ENCODE data around the gene ANO4. TPM values are rescaled to one million over a fixed set of nuclear protein-coding genes. Genes with fewer than 3 reads are reported as not detected.

The ANO4 gene
- total and polyA plus RNA-seq, 2 of the 8 experiments (the other 6 are each of a cell fraction or from before 2014, with no cell fraction given): 1.1 to 3.4 TPM

GRCh38 chr12:101168001-101168400 is 373.4 kb downstream of the ANO4 start:
- FAIRE-seq (no peak), DNase-seq (ENCODE audit: low read depth in 1 of 2, low spot score in 2 of 2) (no peak)
- Histone ChIP-seq H2AK5ac (ENCODE audit: low read depth, low read length) (no peak overlapping the region), H2BK12ac (ENCODE audit: low read depth, low read length) (no peak overlapping the region), H2AFZ (ENCODE audit: low read length) (no peak overlapping the region), H2BK5ac (ENCODE audit: low read depth, low read length) (no peak overlapping the region), H2BK120ac (replicated peaks; ENCODE audit: low read depth, low read length) (no peak overlapping the region), H3K14ac (ENCODE audit: insufficient read length) (no peak overlapping the region), H3K9ac (replicated peaks in 1 of 4; ENCODE audit: extremely low read depth in 1 of 4, low read depth in 3 of 4, low read length in 3 of 4) (no peak overlapping the region), H3K27me3 (replicated peaks in 1 of 4; ENCODE audit: control insufficient read depth in 3 of 4, extremely low read depth in 1 of 4, insufficient read depth in 3 of 4, low read length in 3 of 4) (no peaks in the 10 kb centered on the region), H4K5ac (ENCODE audit: insufficient read length, low read depth, low read length) (no peak overlapping the region), H3K4me2 (ENCODE audit: insufficient read depth in 1 of 2, low read depth in 2 of 2, low read length in 2 of 2) (no peak overlapping the region), H3K23ac (ENCODE audit: insufficient read length) (no peak overlapping the region), H2BK20ac (ENCODE audit: low read length) (no peak overlapping the region), H3K56ac (replicated peaks; ENCODE audit: insufficient read length, low read depth, low read length) (no peak overlapping the region), H2BK15ac (ENCODE audit: low read length) (no peak overlapping the region), H3K4me1 (replicated peaks in 1 of 4; ENCODE audit: control insufficient read depth in 3 of 4, insufficient read depth in 4 of 4, low read length in 3 of 4) (no peaks in the 10 kb centered on the region), H3K18ac (ENCODE audit: extremely low read depth, low read length) (no peak overlapping the region), H3K9me3 (ENCODE audit: insufficient read depth in 2 of 2, low read depth in 1 of 2, low read length in 1 of 2) (no peaks in the 10 kb centered on the region), H4K8ac (ENCODE audit: extremely low read depth, insufficient read depth, low read length) (no peak overlapping the region), H3K27ac (ENCODE audit: low read depth, low read length) (no peak overlapping the region), H3K79me2 (ENCODE audit: control insufficient read depth in 1 of 2, insufficient read depth in 2 of 2, low read length in 2 of 2) (no peaks in the 10 kb centered on the region), H3K4me3 (ENCODE audit: extremely low read depth in 1 of 4, insufficient read depth in 2 of 4, low read depth in 3 of 4, low read length in 4 of 4) (no peak overlapping the region), H4K20me1 (replicated peaks in 1 of 2; ENCODE audit: control insufficient read depth in 1 of 2, insufficient read depth in 2 of 2, low read length in 2 of 2) (no peaks in the 10 kb centered on the region), H3K23me2 (ENCODE audit: low read depth, low read length) (no peaks in the 10 kb centered on the region), H3K4ac (replicated peaks; ENCODE audit: insufficient read length, low read depth, low read length) (no peak overlapping the region), H3K79me1 (ENCODE audit: low read depth, low read length) (no peaks in the 10 kb centered on the region), H3K36me3 (ENCODE audit: control insufficient read depth in 2 of 4, insufficient read depth in 4 of 4, low read length in 3 of 4) (no peaks in the 10 kb centered on the region), H4K91ac (replicated peaks; ENCODE audit: insufficient read length, low read length) (no peak overlapping the region)
- POLR2A ChIA-PET (ENCODE audit: partially characterized antibody): no interaction called here
- TF ChIP-seq SRF (IDR thresholded peaks at IDR 0.05; ENCODE audit: low read depth, low read length) (no peak), ATF2 (IDR thresholded peaks at IDR 0.05; ENCODE audit: low read length) (no peak), CEBPB (IDR thresholded peaks at IDR 0.05; ENCODE audit: low read depth, low read length) (no peak), ATF3 (IDR thresholded peaks at IDR 0.05; ENCODE audit: insufficient read depth, low read depth, low read length) (no peak), SIX5 (IDR thresholded peaks at IDR 0.05; ENCODE audit: low read depth, low read length) (no peak), ASH2L (IDR thresholded peaks at IDR 0.05; ENCODE audit: low read length) (no peak), CHD1 (IDR thresholded peaks at IDR 0.05; ENCODE audit: low read depth, low read length) (no peak), SUZ12 (IDR thresholded peaks at IDR 0.05; ENCODE audit: low read length) (no peak), TBP (IDR thresholded peaks at IDR 0.05; ENCODE audit: low read depth, low read length) (no peak)
- CTCF ChIA-PET (ENCODE audit: partially characterized antibody): interaction anchor here (0.8 to 1.2 kb wide), 2 partner anchors 12 to 340 kb away, joined by 3 to 4 read pairs; no protein-coding TSS in a partner anchor
- 86% methylated on average over 5 of the region's 5 CpGs; no CpG with 5 or more reads in 1 of the 2 experiments for WGBS, 2 experiments (ENCODE audit: extremely low coverage in 1 of 2, insufficient coverage in 1 of 2, insufficient read length in 1 of 2, insufficient replicate concordance in 2 of 2, low coverage in 1 of 2, low lambda C conversion rate in 2 of 2, missing lambda C conversion rate in 1 of 2)
